ENCODE measurements around the gene PTPRF.

The PTPRF gene

DNA sequence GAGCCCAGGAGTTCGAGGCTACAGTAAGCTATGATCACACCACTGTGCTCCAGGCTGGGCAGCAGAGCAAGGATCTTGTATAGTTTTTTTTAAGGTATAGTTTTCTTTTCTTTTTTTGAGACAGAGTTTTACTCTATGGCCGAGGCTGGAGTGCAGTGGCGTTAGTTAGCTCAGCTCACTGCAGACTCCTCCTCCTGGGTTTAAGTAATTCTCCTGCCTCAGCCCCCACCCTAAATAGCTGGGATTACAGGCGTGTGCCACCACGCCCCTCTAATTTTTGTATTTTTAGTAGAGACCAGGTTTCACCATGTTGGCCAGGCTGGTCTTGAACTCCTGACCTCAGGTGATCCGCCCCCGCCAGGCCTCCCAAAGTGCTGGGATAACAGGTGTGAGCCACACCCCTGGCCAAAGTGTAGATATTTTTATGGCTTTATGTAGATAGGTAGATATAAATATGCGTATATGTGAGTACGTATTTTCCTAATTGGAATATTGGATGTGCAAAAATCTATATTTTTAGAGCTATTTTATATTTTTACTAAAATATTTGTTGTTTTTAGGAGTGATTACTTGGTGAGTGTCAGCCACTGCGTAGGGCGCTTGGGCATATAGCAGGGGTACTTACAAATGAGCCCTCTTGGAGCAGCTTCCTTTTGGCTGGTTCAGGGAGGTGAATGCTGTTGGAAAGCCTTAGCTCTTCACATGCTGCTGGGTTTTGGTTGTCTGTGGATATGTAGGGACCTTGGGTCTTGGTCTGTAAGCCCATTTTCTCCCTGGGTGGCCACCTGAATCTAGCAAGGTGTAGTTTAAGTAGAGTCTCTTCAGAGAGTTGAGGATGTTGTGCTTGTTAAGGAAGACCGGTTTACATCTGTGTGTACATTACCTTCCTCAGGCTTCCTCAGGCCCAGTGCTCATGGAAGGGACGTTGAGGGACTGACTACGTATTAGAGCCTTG, 128.8 kb downstream of the PTPRF start:
- no peak for DNase-seq (ENCODE audit: low read depth in 2 of 2, low spot score in 1 of 2)

DNA sequence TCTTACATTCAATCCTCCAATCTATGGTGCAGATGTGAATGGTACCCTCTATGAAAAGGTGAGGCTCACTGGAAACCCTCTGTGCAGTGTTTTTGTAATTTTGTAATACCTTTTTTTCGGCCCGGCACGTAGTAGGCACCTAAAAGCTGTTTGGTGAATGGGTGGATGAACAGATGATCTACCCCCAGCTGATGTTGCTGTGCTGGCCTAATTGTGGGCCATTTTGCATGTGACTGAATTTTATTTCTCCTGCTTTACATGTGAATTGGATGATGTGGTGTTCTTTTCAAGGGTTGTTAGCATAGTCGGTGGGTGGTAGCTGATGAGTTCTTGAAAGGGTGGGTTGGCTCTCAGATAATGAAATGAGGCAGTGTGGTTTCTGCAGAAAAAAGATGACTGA, 129.7 kb downstream of the PTPRF start:
- DNase-seq (ENCODE audit: low read depth in 2 of 2, low spot score in 1 of 2), result no peak

DNA sequence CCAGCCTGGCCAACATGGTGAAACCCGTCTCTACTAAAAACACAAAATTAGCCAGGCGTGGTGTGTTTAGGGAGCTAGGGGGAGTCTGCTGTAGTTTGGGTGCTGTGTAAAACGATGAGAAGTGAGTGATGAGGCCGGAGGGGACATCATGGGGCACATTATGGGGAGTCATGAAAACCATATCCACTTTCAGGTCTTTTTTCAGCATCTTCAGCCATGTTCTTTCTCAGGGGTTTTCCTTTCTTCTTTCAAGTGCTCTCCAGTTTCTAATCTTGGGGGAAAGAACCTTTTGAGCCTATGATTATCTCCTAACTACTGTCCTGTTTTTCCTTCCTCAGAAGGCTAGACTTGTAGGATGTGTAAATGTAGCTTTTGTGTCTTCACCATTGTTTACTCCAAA, 133.7 kb downstream of the PTPRF start:
- no peak for DNase-seq (ENCODE audit: low read depth in 2 of 2, low spot score in 1 of 2)

DNA sequence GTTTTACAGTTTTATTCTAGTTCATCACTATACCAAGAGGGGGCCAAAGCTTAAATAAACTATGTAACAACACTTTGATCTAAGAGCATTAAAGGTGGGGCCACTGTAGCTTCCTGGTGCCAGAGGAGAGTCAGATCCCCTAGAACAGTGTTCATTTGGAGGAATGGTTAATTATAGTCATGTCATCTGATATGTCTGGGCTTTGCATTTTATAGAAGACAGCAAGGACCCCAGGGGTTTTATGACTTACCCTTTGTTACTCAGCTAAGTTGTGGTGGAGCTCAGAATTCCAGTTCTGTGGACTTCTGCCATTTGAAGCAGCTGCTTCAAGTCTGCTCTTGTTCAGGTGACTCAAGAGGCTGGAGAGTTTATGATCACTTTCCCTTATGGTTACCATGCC, 135.9 kb downstream of the PTPRF start:
- DNase-seq (ENCODE audit: low read depth in 2 of 2, low spot score in 1 of 2), result no peak

DNA sequence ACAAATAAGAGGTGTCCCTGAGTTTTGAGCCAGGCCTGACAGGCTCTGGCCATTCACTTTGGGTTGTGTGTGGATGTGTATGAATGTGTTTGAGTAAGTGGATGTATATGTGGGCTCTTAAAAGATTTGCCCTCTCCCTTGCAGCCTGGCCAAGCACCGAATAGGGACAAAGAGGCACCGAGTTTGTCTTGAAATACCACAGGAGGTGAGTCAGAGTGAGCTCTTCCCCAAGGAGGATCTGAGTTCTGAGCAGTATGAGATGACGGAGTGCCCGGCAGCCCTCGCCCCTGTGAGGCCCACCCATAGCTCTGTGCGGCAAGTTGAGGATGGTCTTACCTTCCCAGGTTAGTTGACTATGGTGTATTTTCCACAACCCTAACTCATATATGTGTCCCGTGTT, 138.3 kb downstream of the PTPRF start:
- no peak for DNase-seq (ENCODE audit: low read depth in 2 of 2, low spot score in 1 of 2)

DNA sequence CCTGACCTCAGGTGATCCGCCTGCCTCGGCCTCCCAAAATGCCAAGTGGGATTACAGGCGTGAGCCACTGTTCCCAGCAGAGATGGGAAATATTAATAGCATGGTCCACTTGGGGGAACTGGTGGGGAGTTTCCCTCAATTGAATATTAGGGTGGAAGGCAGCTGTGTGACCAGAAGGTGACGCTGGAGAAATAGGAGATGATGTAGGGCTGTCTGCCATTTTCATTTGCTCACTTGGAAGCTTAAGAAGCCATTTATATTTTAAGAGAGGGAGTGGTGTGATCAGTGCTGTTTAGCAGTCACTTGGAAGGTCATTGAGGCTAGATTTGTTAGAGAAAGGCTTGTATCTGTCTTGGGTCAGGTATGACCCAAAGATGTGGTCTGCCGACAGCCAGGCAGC, 139.2 kb downstream of the PTPRF start:
- DNase-seq (ENCODE audit: low read depth in 2 of 2, low spot score in 1 of 2), result no peak

DNA sequence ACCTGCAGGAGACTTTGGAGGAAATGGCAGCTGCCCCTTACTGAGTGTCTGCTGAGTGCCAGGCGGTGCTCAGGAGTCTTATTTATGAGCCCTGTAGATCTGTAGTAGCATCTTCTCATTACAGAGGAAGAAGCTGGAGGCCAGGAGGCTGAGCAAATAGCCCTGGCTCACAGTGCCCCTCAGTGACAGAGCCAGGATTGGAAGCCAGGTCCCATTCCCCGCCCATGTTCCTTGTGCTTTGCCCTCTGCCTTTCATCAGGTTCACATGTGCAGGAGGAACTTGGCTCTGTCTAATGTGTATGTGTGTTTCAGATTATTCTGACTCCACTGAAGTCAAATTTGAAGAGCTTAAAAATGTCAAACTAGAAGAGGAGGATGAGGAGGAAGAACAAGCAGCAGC, 140.5 kb downstream of the PTPRF start:
- no peak for DNase-seq (ENCODE audit: low read depth in 2 of 2, low spot score in 1 of 2)

DNA sequence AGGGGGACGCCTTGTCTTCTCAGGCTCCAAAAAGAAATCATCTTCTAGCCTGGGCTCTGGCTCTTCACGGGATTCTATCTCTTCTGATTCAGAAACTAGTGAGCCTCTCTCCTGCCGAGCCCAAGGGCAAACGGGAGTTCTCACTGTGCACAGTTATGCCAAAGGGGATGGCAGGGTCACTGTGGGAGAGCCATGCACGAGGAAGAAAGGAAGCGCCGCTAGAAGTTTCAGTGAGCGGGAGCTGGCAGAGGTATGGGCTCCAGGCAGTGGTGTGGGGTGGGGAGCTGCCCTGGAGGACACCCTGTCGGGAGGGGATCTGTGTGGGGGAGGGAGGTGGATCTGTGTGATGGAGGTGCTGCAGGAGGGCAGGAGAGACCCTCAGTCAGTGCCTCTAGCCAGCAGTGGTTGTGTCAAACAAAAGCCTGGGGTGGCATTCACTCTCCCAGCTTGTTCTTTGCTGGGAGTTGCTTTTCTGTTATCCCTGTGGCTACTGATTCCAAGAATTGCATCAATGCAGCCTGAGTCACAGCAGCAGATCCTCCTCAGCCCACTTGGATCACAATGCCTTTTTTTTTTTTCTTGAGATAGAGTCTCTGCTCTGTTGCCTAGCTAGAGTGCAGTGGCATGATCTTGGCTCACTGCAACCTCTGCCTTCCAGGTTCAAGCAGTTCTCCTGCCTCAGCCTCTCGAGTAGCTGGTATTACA, 141.1 kb downstream of the PTPRF start:
- DNase-seq (ENCODE audit: low read depth in 2 of 2, low spot score in 1 of 2), result no peak

DNA sequence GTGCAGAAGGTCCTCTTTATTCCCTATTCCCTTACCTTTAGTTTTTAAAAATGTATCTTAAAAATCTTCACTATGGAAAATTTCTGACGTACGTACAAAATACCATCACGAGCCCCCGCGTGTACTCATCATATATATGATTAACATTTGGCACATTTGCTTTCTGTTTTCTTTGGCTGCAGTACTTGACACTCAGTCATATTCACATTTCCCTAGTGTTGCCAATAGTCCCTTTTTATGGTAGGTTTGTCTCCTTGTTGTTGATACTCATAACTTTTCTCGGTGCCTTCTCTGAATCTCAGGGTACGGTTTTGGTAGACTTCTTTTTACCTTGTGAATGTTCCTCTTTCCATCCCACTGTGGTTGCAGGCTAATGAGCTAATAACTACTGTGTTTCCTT, 142.6 kb downstream of the PTPRF start:
- no peak for DNase-seq (ENCODE audit: low read depth in 2 of 2, low spot score in 1 of 2)
